Loucy (cell line): ENCODE results near the gene SERPINB11.

ENCODE experiments used
- CTCF ChIP-seq: fragments of 200-600 bp; sonication (generic); conservative IDR thresholded peaks from 2 replicates; pipeline ENCODE4 v1.5.1; 2014; ENCODE audit warnings: mild to moderate bottlenecking, antibody characterized with exemption, low read length
- EZH2phosphoT487 ChIP-seq: fragments of 200-600 bp; IDR thresholded peaks from 2 replicates; pipeline ENCODE4 v1.6.1; 2018; ENCODE audit warnings: antibody characterized with exemption, mild to moderate bottlenecking, moderate library complexity, borderline replicate concordance

- TF ChIP-seq CTCF (no peak), EZH2phosphoT487 (no peak)
Measured at GRCh38 chr18:63730773-63731172, 28.0 kb downstream of the SERPINB11 start.
